SU-DHL-6 (cell line): Measurements from ENCODE around the gene C1QL1.

Experiments
- H2AFZ ChIP-seq: fragments of 200-600 bp; sonication (generic); 2 replicates; pipeline ENCODE4 v1.6.1; 2014; ENCODE audit warnings: low read depth, mild to moderate bottlenecking, moderate library complexity, mixed read lengths, antibody characterized with exemption, low read length; ENCODE audit not compliant: severe bottlenecking
- H3F3A ChIP-seq: fragments of 200-600 bp; shearing (Covaris generic); 2 replicates; pipeline ENCODE4 v1.6.0; 2016; ENCODE audit warnings: antibody characterized with exemption, mild to moderate bottlenecking; ENCODE audit not compliant: insufficient read depth
- H3K27ac ChIP-seq: fragments of 200-600 bp; sonication (generic); 2 replicates; pipeline ENCODE4 v1.5.1; 2016; ENCODE audit warnings: low read depth, mild to moderate bottlenecking, low read length, moderate library complexity, mixed read lengths
- H3K27me3 ChIP-seq: fragments of 200-600 bp; sonication (generic), shearing (Covaris generic); 2 replicates; pipeline ENCODE4 v1.6.0; 2014; ENCODE audit warnings: mild to moderate bottlenecking, low read length
- H3K36me3 ChIP-seq: fragments of 200-600 bp; sonication (generic); 2 replicates; pipeline ENCODE4 v1.6.1; 2014; ENCODE audit warnings: mild to moderate bottlenecking, low read length, mixed read lengths
- H3K4me2 ChIP-seq: fragments of 300-600, 200-600 bp; shearing (Covaris generic), sonication (generic); 2 replicates; pipeline ENCODE4 v1.6.0; 2014; ENCODE audit warnings: low read length, low read depth, mild to moderate bottlenecking; ENCODE audit not compliant: poor library complexity, severe bottlenecking
- H3K4me3 ChIP-seq: fragments of 200-600 bp; sonication (generic); 2 replicates; pipeline ENCODE4 v1.5.1; 2014; ENCODE audit warnings: antibody characterized with exemption, low read length, mild to moderate bottlenecking, mixed read lengths; ENCODE audit not compliant: insufficient read depth, poor library complexity, severe bottlenecking
- H3K79me2 ChIP-seq: fragments of 200-600 bp; sonication (generic); 2 replicates; pipeline ENCODE4 v1.6.1; 2014; ENCODE audit warnings: mild to moderate bottlenecking, low read length, moderate library complexity; ENCODE audit not compliant: insufficient read depth
- H3K9ac ChIP-seq: fragments of 200-600 bp; sonication (generic); 2 replicates; pipeline ENCODE4 v1.7.0; 2014; ENCODE audit warnings: mild to moderate bottlenecking, low read length
- H3K9me2 ChIP-seq: fragments of 200-600 bp; sonication (generic); replicated peaks from 2 replicates; pipeline ENCODE4 v1.6.1; 2014; ENCODE audit warnings: low read length; ENCODE audit not compliant: insufficient read depth
- H3K9me3 ChIP-seq: fragments of 200-600 bp; sonication (generic); 2 replicates; pipeline ENCODE4 v1.6.1; 2014; ENCODE audit warnings: low read length, mixed read lengths; ENCODE audit not compliant: insufficient read depth
- H4K20me1 ChIP-seq: fragments of 200-600 bp; sonication (generic); 2 replicates; pipeline ENCODE4 v1.6.1; 2014; ENCODE audit warnings: low read depth, mild to moderate bottlenecking, antibody characterized with exemption, low read length, moderate library complexity, mixed read lengths
- CTCF ChIP-seq: fragments of 200-600 bp; sonication (generic); IDR thresholded peaks from one replicate; pipeline ENCODE4 v1.5.1; 2017; ENCODE audit warnings: antibody characterized with exemption, mild to moderate bottlenecking, low read length, moderate library complexity; ENCODE audit not compliant: insufficient read depth, poor library complexity, severe bottlenecking
- EZH2phosphoT487 ChIP-seq: fragments of 200-600 bp; sonication (generic), shearing (Covaris generic); conservative IDR thresholded peaks from 2 replicates; pipeline ENCODE4 v1.6.1; 2018; ENCODE audit warnings: mild to moderate bottlenecking, antibody characterized with exemption, low read length, moderate library complexity, mixed read lengths

Gene C1QL1

GRCh38 chr17:44935116-44935515 lies 33.0 kb downstream of the C1QL1 start:
- Histone ChIP-seq H2AFZ (no peak overlapping the region), H3K9me2 (no peaks in the 10 kb centered on the region)

GRCh38 chr17:44934745-44935105 lies 33.4 kb downstream of the C1QL1 start:
- H3K9me3 ChIP-seq: no peaks in the 10 kb centered on the region
- H3K27me3 ChIP-seq: no peaks in the 10 kb centered on the region
- H3K4me3 ChIP-seq: no peak overlapping the region
- H3K9ac ChIP-seq: no peak overlapping the region
- TF ChIP-seq CTCF (no peak), EZH2phosphoT487 (no peak)
- no peak overlapping the region for H3K27ac ChIP-seq
- 0 out of 2 replicates have a peak, but pooled peaks cover 8% of the 10 kb centered on the region for H3F3A ChIP-seq
- no peak overlapping the region for H2AFZ ChIP-seq
- peaks cover 6% of the 10 kb centered on the region for H4K20me1 ChIP-seq
- peaks cover 36% of the 10 kb centered on the region for H3K79me2 ChIP-seq
- H3K9me2 ChIP-seq: no peaks in the 10 kb centered on the region
- no peak overlapping the region for H3K4me2 ChIP-seq
- H3K36me3 ChIP-seq: peaks cover 26% of the 10 kb centered on the region

More at GRCh38 chr17:44935116-44935515, 33.0 kb downstream of the C1QL1 start:
- no peak for TF ChIP-seq CTCF
- no peak for TF ChIP-seq EZH2phosphoT487
- Histone ChIP-seq H4K20me1 (peaks cover 6% of the 10 kb centered on the region), H3K9me3 (no peaks in the 10 kb centered on the region), H3K4me2 (no peak overlapping the region), H3K4me3 (no peak overlapping the region), H3K36me3 (peaks cover 25% of the 10 kb centered on the region), H3K9ac (no peak overlapping the region), H3F3A (0 out of 2 replicates have a peak, but pooled peaks cover 4% of the 10 kb centered on the region), H3K27ac (no peak overlapping the region), H3K27me3 (no peaks in the 10 kb centered on the region), H3K79me2 (peaks cover 39% of the 10 kb centered on the region)

GRCh38 chr17:44933824-44934744 lies 34.0 kb downstream of the C1QL1 start:
- Histone ChIP-seq H3K9ac (no peak overlapping the region), H3K9me3 (no peaks in the 10 kb centered on the region), H3K27ac (no peak overlapping the region), H3K27me3 (no peaks in the 10 kb centered on the region), H3K79me2 (peaks cover 29% of the 10 kb centered on the region), H2AFZ (no peak overlapping the region), H3K4me2 (no peak overlapping the region), H3K36me3 (peaks cover 26% of the 10 kb centered on the region), H3K4me3 (no peak overlapping the region), H3F3A (0 out of 2 replicates have a peak, but pooled peaks cover 10% of the 10 kb centered on the region), H4K20me1 (peaks cover 3% of the 10 kb centered on the region), H3K9me2 (no peaks in the 10 kb centered on the region)
- no peak for TF ChIP-seq CTCF
- TF ChIP-seq EZH2phosphoT487: no peak
